HG02938 (cell line): ENCODE measurements around the gene CCDC126.
A peak's percentile ranks its signal among the peaks of the same experiment; 100 is the strongest.
"Not testable (repeated sequence)": the region's sequence is repeated elsewhere in the genome, so short reads cannot be mapped to it uniquely, and the experiment has no call there.

Experiments
- ATAC-seq: cut with Tn5 transposase; IDR thresholded peaks from one replicate; pipeline ENCODE4 v1.9.1; 2021; ENCODE audit warnings: mild to moderate bottlenecking, moderate library complexity; ENCODE audit not compliant: unreplicated experiment

Gene CCDC126

DNA sequence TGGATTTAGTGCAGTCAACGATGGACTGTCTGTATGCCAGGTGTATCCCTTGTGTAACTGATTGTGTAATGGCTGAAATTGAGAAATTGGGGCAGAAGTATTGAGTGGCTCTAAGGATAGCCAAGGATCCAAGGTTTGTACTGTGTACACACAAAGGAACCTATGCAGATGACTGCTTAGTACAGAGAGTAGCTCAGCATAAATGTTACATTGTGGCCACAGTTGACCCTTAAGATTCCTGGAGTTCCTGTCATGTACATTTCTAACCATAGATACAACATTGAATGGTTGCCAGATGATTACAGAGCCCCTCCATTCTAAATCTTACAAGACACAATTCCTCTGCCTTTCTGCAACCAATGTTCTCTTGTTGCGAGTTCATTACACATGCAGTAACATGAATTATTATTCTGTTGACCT is 25.3 kb downstream of the CCDC126 start:
- no peak for ATAC-seq

DNA sequence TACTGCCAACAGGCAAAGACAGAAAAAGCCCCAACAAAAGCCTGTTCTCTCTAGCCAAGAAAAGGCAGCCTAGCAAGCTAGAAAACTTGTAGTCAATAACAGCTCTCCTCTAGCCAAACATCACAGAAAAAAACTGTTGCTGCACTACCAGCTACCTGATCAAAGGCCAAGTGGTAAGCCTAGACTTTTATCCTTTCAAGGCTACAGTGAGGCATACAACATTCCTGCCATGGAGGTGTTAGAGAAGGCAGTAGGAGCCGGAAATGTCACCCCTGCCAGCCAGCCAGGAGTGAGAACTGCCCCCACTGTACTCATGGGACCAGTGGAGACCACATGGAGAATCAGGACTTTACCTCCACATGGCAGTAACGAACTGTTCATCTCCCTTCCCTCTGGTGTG is 31.2 kb downstream of the CCDC126 start:
- ATAC-seq: no peak

- ATAC-seq: no peak
Observed at GRCh38 chr7:23633417-23633816, 36.2 kb downstream of the CCDC126 start.

- no peak for ATAC-seq
Observed at GRCh38 chr7:23645822-23646221, 48.6 kb downstream of the CCDC126 start.

DNA sequence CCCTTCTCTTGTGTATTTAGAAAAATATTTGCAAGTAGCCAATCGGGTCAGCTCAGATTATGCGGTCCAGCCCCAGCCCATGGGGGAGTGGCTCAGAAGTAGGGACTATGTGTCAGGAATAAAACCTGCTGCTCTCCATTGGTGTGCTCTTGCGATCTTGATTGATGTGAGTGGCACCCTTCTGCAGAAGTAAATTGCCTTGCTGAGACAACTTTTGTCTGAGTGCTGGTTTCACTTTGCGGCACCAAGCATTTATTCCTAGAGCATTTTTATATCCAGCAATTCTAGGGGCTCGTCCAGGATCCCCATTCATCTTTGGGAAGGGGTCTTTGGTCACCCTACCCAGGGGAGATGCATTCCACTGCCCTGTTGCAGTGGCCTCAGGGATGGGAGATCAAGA is 56.8 kb downstream of the CCDC126 start:
- no peak for ATAC-seq

DNA sequence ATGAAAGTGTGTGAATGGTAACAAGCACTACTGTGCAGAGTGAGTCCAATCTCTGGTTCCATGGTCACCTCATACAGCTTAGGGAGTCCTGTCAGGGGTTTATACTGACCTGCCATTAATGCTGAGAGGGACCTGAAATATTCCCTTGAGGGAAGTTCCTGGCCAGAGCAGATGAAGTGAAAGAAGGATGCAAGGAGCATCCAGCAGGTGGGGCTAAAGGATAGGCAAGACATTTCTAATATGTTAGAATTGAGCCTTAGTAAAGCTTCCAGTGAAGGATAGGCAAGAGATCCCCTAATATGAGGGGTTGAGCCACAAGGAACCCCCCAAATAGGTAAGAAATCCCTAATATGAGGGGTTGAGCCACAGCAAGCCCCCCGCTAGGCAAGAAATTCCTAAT is 57.3 kb downstream of the CCDC126 start:
- no peak for ATAC-seq

- no peak for ATAC-seq
Observed at GRCh38 chr7:23655433-23655832, 58.3 kb downstream of the CCDC126 start.

DNA sequence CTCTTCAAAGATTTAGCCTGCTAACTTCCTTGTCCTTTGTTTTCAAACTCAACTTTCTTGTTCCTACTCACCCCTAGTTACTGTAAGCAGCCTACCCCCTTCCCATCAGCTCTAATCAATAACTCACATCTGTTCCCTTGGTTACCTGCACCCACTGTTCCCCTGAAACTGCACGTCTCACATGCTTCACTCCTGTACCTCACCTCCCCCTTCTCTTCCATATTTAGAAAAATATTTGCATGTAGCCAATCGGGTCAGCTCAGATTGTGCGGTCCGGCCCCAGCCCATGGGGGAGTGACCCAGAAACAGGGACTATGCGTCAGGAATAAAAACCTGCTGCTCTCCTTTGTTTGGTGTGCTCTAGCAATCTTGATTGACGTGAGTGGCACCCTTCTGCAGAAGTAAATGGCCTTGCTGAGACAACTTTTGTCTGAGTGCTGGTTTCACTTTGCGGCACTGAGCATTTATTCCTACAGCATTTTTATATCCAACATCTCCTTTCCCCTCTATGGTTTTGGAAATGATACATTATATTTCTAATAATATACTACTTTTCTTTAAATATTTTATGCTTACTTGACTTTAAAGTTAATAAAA is 61.7 kb downstream of the CCDC126 start:
- no peak for ATAC-seq

GRCh38 chr7:23661385-23661784 is 64.2 kb downstream of the CCDC126 start:
- ATAC-seq: no peak

- ATAC-seq: no peak
Observed at GRCh38 chr7:23662124-23662983, 65.2 kb downstream of the CCDC126 start.

DNA sequence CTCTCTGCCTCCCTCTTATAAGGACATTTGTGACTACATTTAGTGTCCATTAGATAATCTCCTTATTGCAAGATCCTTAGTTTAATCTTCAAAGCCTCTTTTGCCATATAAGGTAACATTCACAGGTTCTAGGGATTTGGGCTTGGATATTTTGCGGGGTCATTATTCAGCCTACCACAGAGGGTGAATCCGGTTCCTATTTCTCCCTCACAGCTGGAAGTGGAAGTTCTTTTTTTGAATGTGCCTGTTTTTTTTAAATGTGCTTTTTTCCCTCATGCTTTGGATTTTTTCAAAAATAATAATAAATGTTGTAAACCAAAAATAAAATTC is 65.8 kb downstream of the CCDC126 start:
- no peak for ATAC-seq

DNA sequence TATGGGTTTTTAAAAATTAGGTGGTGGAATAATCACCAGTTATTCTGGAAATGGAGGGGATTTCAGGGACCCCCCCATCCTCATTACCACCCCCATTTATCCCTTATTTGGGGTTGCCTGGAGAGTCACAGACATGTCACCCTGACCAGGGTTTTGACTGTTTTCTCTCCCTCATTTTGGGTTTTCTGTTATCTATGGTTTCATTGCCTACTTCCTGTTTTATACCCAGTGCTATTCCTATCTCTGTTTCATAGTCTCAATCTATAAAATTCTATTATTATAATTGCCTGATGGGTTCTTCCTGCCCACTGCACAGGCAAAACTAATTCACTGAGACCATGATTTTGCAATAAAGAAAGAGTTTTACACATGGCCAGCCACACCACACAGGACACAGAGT is 66.9 kb downstream of the CCDC126 start:
- ATAC-seq: no peak

DNA sequence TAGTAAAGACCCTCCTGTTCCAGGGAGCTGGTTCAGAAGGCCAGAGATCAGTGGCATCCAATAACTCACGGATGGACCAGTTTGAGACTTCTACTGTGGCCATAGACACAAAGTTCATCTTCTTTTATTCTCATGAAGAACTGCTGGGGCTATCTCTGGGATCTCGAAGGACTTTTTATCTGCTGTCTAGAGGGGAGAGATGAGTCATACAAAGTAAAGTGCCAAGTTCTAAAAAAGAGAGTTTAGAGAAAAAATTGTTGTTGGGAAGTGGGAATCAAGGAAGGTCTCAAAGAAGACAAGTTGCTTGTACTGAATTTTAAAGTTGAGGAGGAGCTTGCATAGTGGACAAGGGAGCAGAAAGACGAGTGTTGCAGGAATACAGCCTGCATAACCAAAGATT is 74.9 kb downstream of the CCDC126 start:
- no peak for ATAC-seq

DNA sequence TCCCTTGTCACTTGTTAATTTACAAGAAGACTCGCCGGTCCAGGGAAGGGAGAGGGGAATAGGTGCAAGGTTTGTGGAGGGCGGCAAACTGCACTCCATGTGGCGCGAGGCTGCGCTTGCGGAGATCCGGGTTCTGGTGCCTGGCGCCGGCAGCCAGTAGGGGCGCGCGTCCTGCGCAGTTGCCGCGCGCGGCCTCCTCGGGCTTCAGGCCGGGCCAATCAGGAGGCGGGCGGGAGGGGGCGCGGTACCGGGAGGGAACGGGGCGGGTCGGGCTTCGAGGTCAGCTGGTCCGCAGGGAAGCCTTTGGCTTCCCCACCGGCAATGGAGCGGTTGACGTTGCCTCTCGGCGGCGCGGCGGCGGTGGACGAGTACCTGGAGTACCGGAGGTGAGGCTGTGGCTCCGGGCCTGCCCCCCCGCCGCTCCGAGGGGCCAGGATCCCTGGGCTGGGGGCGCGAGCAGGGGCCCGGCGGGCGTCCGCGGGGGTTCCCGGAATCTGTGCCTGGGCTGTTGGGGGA is 82.8 kb downstream of the CCDC126 start, which contains the start of gene FAM221A:
Gene FAM221A (plus strand): TSS at position 302 of the 516 bp plus-strand sequence. CDS start 20 bp downstream, at position 322.
- peak; percentile 76 for ATAC-seq

- peak; percentile 27 for ATAC-seq
Observed at GRCh38 chr7:23680414-23681405, 83.5 kb downstream of the CCDC126 start.

DNA sequence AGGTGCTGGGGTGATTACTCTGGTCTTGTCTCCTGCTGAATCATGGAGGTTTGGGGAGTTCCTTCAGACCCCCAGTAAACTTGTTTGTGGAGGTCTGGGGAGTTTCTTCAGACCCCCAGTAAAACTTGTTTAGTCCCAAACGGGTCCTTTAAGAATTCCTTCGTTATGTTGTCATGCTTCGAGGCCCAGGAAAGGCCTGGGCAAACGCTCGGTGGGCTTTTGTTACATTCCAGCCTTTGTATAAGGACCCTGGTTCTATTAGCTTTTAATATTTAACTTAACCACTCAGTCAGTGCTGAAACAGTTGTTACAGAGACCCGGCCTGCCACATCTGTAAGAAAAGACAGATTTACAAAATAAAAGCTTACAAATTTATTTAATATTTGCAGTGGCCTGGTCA is 86.9 kb downstream of the CCDC126 start:
- ATAC-seq: not testable (repeated sequence)

GRCh38 chr7:23685731-23686130 is 88.5 kb downstream of the CCDC126 start:
- no peak for ATAC-seq

- no peak for ATAC-seq
Observed at GRCh38 chr7:23687011-23687410, 89.8 kb downstream of the CCDC126 start.

DNA sequence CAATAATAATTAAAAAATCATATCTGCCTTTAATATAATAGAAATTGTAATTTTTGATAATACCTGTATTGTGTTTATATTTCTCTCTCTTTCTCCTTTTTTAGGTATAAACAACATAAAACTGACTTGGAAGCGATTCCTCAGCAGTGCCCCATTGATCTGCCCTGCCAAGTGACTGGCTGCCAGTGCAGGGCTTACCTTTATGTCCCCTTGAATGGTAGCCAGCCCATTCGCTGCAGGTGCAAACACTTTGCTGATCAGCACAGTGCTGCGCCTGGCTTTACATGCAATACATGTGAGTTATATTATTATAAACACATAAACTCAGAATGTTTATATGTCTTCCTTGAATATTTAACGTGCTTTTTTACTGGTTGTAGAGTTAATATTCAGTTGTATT is 92.0 kb downstream of the CCDC126 start:
- no peak for ATAC-seq

DNA sequence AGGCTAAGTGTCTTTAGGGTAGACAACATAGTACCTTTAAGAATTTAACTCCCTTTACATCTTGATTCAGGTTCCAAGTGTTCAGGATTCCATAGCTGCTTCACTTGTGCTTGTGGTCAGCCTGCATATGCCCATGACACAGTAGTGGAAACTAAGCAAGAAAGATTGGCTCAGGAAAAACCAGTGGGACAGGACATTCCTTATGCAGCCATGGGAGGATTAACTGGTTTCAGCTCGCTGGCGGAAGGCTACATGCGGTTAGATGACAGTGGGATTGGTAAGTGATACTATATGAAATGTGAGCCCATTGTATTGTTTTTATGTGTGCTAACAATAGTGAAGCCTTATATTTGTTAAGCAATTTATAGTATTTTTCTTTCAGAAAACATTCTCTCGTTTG is 94.1 kb downstream of the CCDC126 start:
- no peak for ATAC-seq

DNA sequence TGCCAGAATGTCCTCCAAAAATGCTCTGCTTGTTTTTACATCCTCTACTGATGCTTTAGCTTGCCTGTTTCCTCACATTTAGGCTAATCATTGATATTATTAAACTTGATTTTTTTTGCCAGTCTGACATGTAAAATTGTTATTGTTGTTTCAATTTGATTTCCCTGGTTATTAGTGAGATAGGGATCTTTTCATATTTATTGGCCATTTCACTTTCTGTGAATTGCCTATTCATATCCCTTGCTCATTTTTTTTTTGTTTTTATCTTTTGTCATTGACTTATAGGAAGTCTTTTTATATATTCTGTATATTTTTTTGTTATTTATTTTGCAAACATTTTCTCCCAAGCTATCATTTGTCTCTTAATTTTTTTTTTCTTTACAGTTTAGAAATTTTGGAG is 96.0 kb downstream of the CCDC126 start:
- ATAC-seq: no peak
